ENCODE measurements around the gene ACTA2. TPM values are rescaled to one million over a fixed set of nuclear protein-coding genes. Genes with fewer than 3 reads are reported as not detected.

ACTA2 gene
- total RNA-seq, 1 donor from 2014 or later, result 98.5 TPM

- no peaks in the 10 kb centered on the region for H3K27me3 Mint-ChIP-seq (ENCODE audit: unreplicated experiment)
- DNase-seq (ENCODE audit: low spot score), result no peak
- no peaks in the 10 kb centered on the region for H3K9me3 Mint-ChIP-seq (ENCODE audit: unreplicated experiment)
- no peaks in the 10 kb centered on the region for H3K36me3 Mint-ChIP-seq (ENCODE audit: low read depth, unreplicated experiment)
- H3K4me3 Mint-ChIP-seq (ENCODE audit: unreplicated experiment), result no peak overlapping the region
- TF ChIP-seq CTCF (IDR thresholded peaks at IDR 0.05; ENCODE audit: unreplicated experiment), result no peak
- no peak overlapping the region for H3K27ac Mint-ChIP-seq (ENCODE audit: unreplicated experiment)
- H3K4me1 Mint-ChIP-seq (ENCODE audit: unreplicated experiment), result peaks cover 22% of the 10 kb centered on the region
Measured at GRCh38 chr10:88920198-88920597, 32.4 kb downstream of the ACTA2 start.

GRCh38 chr10:88919041-88919440 lies 33.5 kb downstream of the ACTA2 start:
- Mint-ChIP-seq H3K4me1 (ENCODE audit: unreplicated experiment) (peaks cover 13% of the 10 kb centered on the region), H3K27ac (ENCODE audit: unreplicated experiment) (no peak overlapping the region), H3K4me3 (ENCODE audit: unreplicated experiment) (no peak overlapping the region), H3K36me3 (ENCODE audit: low read depth, unreplicated experiment) (no peaks in the 10 kb centered on the region), H3K27me3 (ENCODE audit: unreplicated experiment) (no peaks in the 10 kb centered on the region), H3K9me3 (ENCODE audit: unreplicated experiment) (no peaks in the 10 kb centered on the region)
- TF ChIP-seq CTCF (IDR thresholded peaks at IDR 0.05; ENCODE audit: unreplicated experiment), result no peak
- DNase-seq (ENCODE audit: low spot score), result no peak

GRCh38 chr10:88918191-88918905 lies 34.2 kb downstream of the ACTA2 start:
- DNase-seq (ENCODE audit: low spot score), result no peak
- no peak overlapping the region for H3K4me3 Mint-ChIP-seq (ENCODE audit: unreplicated experiment)
- no peak for TF ChIP-seq CTCF (IDR thresholded peaks at IDR 0.05; ENCODE audit: unreplicated experiment)
- peaks cover 9% of the 10 kb centered on the region for H3K4me1 Mint-ChIP-seq (ENCODE audit: unreplicated experiment)
- H3K9me3 Mint-ChIP-seq (ENCODE audit: unreplicated experiment), result no peaks in the 10 kb centered on the region
- no peaks in the 10 kb centered on the region for H3K36me3 Mint-ChIP-seq (ENCODE audit: low read depth, unreplicated experiment)
- no peak overlapping the region for H3K27ac Mint-ChIP-seq (ENCODE audit: unreplicated experiment)
- no peaks in the 10 kb centered on the region for H3K27me3 Mint-ChIP-seq (ENCODE audit: unreplicated experiment)

- Mint-ChIP-seq H3K4me1 (ENCODE audit: unreplicated experiment) (peaks cover 9% of the 10 kb centered on the region), H3K27me3 (ENCODE audit: unreplicated experiment) (no peaks in the 10 kb centered on the region), H3K27ac (ENCODE audit: unreplicated experiment) (no peak overlapping the region), H3K4me3 (ENCODE audit: unreplicated experiment) (no peak overlapping the region), H3K9me3 (ENCODE audit: unreplicated experiment) (no peaks in the 10 kb centered on the region), H3K36me3 (ENCODE audit: low read depth, unreplicated experiment) (no peaks in the 10 kb centered on the region)
- TF ChIP-seq CTCF (IDR thresholded peaks at IDR 0.05; ENCODE audit: unreplicated experiment), result no peak
- DNase-seq (ENCODE audit: low spot score), result no peak
Measured at GRCh38 chr10:88916986-88917385, 35.6 kb downstream of the ACTA2 start.

- TF ChIP-seq CTCF (IDR thresholded peaks at IDR 0.05; ENCODE audit: unreplicated experiment), result no peak
- DNase-seq (ENCODE audit: low spot score), result no peak
- H3K27me3 Mint-ChIP-seq (ENCODE audit: unreplicated experiment), result no peaks in the 10 kb centered on the region
- no peak overlapping the region for H3K4me3 Mint-ChIP-seq (ENCODE audit: unreplicated experiment)
- H3K4me1 Mint-ChIP-seq (ENCODE audit: unreplicated experiment), result peaks cover 9% of the 10 kb centered on the region
- no peaks in the 10 kb centered on the region for H3K36me3 Mint-ChIP-seq (ENCODE audit: low read depth, unreplicated experiment)
- H3K9me3 Mint-ChIP-seq (ENCODE audit: unreplicated experiment), result no peaks in the 10 kb centered on the region
- H3K27ac Mint-ChIP-seq (ENCODE audit: unreplicated experiment), result no peak overlapping the region
Measured at GRCh38 chr10:88916231-88916630, 36.3 kb downstream of the ACTA2 start.

All from endothelial cell (in vitro differentiated cells).